Measurements from ENCODE around the gene CTCF.

Gene CTCF

DNA sequence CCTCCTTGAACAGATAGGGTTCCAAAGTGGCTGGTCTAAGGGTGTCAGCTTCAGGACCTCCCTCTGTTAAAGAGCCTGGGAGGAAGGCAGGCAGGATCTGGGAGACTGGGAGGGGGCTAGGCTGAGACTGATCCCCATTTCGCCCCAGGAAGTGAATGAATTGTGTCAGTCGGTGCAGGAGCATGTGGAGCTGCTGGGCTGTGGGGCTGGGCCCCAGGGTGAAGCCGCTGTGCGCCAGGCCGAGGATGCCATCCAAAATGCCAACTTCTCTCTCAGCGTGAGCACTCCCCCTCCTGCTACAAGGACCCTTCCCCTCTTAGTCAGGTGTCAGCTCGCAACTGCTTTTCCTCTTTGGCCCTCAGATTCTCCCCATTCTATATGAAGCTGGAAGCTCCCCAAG, 88.7 kb downstream of the CTCF start:
- peaks cover 21% of the 10 kb centered on the region for H4K20me1 ChIP-seq (ENCODE audit: insufficient read depth, low read length, poor library complexity, severe bottlenecking)
- H3F3A ChIP-seq (ENCODE audit: low read depth), result no peaks in the 10 kb centered on the region
- H3K36me3 ChIP-seq (ENCODE audit: insufficient read depth, low read length), result peaks cover 57% of the 10 kb centered on the region; the same call in 1 of the 2 replicates
- H3K27me3 ChIP-seq (ENCODE audit: insufficient read depth, low read length, poor library complexity, severe bottlenecking), result no peaks in the 10 kb centered on the region
- no peak overlapping the region for H3K4me3 ChIP-seq (ENCODE audit: low read length, poor library complexity, severe bottlenecking)
- H3K9me2 ChIP-seq (replicated peaks; ENCODE audit: low read depth, low read length), result no peaks in the 10 kb centered on the region
- TF ChIP-seq EZH2phosphoT487 (IDR thresholded peaks at IDR 0.05; ENCODE audit: borderline replicate concordance), result no peak
- TF ChIP-seq, protein P1, sequence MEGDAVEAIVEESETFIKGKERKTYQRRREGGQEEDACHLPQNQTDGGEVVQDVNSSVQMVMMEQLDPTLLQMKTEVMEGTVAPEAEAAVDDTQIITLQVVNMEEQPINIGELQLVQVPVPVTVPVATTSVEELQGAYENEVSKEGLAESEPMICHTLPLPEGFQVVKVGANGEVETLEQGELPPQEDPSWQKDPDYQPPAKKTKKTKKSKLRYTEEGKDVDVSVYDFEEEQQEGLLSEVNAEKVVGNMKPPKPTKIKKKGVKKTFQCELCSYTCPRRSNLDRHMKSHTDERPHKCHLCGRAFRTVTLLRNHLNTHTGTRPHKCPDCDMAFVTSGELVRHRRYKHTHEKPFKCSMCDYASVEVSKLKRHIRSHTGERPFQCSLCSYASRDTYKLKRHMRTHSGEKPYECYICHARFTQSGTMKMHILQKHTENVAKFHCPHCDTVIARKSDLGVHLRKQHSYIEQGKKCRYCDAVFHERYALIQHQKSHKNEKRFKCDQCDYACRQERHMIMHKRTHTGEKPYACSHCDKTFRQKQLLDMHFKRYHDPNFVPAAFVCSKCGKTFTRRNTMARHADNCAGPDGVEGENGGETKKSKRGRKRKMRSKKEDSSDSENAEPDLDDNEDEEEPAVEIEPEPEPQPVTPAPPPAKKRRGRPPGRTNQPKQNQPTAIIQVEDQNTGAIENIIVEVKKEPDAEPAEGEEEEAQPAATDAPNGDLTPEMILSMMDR (conservative IDR thresholded peaks at IDR 0.05; ENCODE audit: low read length), result no peak
- H3K4me1 ChIP-seq (ENCODE audit: insufficient read depth, low read length, poor library complexity, severe bottlenecking), result peaks cover 10% of the 10 kb centered on the region
- no peaks in the 10 kb centered on the region for H3K9me3 ChIP-seq (ENCODE audit: insufficient read depth, low read depth, low read length)
- H3K4me2 ChIP-seq (ENCODE audit: low read depth, low read length, poor library complexity, severe bottlenecking), result no peak overlapping the region
- H3K79me2 ChIP-seq (ENCODE audit: insufficient read depth, low read length), result peaks cover 54% of the 10 kb centered on the region
- no peak overlapping the region for H3K9ac ChIP-seq (ENCODE audit: low read depth, low read length, poor library complexity, severe bottlenecking)
- H2AFZ ChIP-seq (ENCODE audit: low read length), result no peak overlapping the region

- Histone ChIP-seq H3K4me1 (ENCODE audit: insufficient read depth, low read length, poor library complexity, severe bottlenecking) (peaks cover 2% of the 10 kb centered on the region), H3F3A (ENCODE audit: low read depth) (no peaks in the 10 kb centered on the region), H3K9ac (ENCODE audit: low read depth, low read length, poor library complexity, severe bottlenecking) (no peak overlapping the region), H3K36me3 (ENCODE audit: insufficient read depth, low read length) (peaks cover 65% of the 10 kb centered on the region; the same call in 1 of the 2 replicates), H2AFZ (ENCODE audit: low read length) (no peak overlapping the region), H4K20me1 (ENCODE audit: insufficient read depth, low read length, poor library complexity, severe bottlenecking) (peaks cover 14% of the 10 kb centered on the region), H3K4me2 (ENCODE audit: low read depth, low read length, poor library complexity, severe bottlenecking) (no peak overlapping the region), H3K79me2 (ENCODE audit: insufficient read depth, low read length) (peaks cover 48% of the 10 kb centered on the region), H3K4me3 (ENCODE audit: low read length, poor library complexity, severe bottlenecking) (no peak overlapping the region), H3K9me3 (ENCODE audit: insufficient read depth, low read depth, low read length) (no peaks in the 10 kb centered on the region), H3K27me3 (ENCODE audit: insufficient read depth, low read length, poor library complexity, severe bottlenecking) (no peaks in the 10 kb centered on the region), H3K9me2 (replicated peaks; ENCODE audit: low read depth, low read length) (no peaks in the 10 kb centered on the region)
- TF ChIP-seq, protein P1 (conservative IDR thresholded peaks at IDR 0.05; ENCODE audit: low read length), result no peak
- no peak for TF ChIP-seq EZH2phosphoT487 (IDR thresholded peaks at IDR 0.05; ENCODE audit: borderline replicate concordance)
Observed at GRCh38 chr16:67651847-67652246, 89.5 kb downstream of the CTCF start.

GRCh38 chr16:67652578-67653127, 90.3 kb downstream of the CTCF start:
- H3K4me3 ChIP-seq (ENCODE audit: low read length, poor library complexity, severe bottlenecking), result no peak overlapping the region
- H3K9ac ChIP-seq (ENCODE audit: low read depth, low read length, poor library complexity, severe bottlenecking), result no peak overlapping the region
- no peak overlapping the region for H3K4me2 ChIP-seq (ENCODE audit: low read depth, low read length, poor library complexity, severe bottlenecking)
- H3K36me3 ChIP-seq (ENCODE audit: insufficient read depth, low read length), result peaks cover 73% of the 10 kb centered on the region; the same call in 1 of the 2 replicates
- H3K27me3 ChIP-seq (ENCODE audit: insufficient read depth, low read length, poor library complexity, severe bottlenecking), result no peaks in the 10 kb centered on the region
- H3K79me2 ChIP-seq (ENCODE audit: insufficient read depth, low read length), result peaks cover 41% of the 10 kb centered on the region; the same call in 1 of the 2 replicates
- H4K20me1 ChIP-seq (ENCODE audit: insufficient read depth, low read length, poor library complexity, severe bottlenecking), result peaks cover 14% of the 10 kb centered on the region
- H3K9me3 ChIP-seq (ENCODE audit: insufficient read depth, low read depth, low read length), result no peaks in the 10 kb centered on the region
- H2AFZ ChIP-seq (ENCODE audit: low read length), result no peak overlapping the region
- H3F3A ChIP-seq (ENCODE audit: low read depth), result no peaks in the 10 kb centered on the region
- no peak for TF ChIP-seq EZH2phosphoT487 (IDR thresholded peaks at IDR 0.05; ENCODE audit: borderline replicate concordance)
- TF ChIP-seq, protein P1 (conservative IDR thresholded peaks at IDR 0.05; ENCODE audit: low read length), result no peak
- no peaks in the 10 kb centered on the region for H3K9me2 ChIP-seq (replicated peaks; ENCODE audit: low read depth, low read length)
- H3K4me1 ChIP-seq (ENCODE audit: insufficient read depth, low read length, poor library complexity, severe bottlenecking), result no peaks in the 10 kb centered on the region
